ENCODE measurements around the gene FOXQ1.

Gene FOXQ1

DNA sequence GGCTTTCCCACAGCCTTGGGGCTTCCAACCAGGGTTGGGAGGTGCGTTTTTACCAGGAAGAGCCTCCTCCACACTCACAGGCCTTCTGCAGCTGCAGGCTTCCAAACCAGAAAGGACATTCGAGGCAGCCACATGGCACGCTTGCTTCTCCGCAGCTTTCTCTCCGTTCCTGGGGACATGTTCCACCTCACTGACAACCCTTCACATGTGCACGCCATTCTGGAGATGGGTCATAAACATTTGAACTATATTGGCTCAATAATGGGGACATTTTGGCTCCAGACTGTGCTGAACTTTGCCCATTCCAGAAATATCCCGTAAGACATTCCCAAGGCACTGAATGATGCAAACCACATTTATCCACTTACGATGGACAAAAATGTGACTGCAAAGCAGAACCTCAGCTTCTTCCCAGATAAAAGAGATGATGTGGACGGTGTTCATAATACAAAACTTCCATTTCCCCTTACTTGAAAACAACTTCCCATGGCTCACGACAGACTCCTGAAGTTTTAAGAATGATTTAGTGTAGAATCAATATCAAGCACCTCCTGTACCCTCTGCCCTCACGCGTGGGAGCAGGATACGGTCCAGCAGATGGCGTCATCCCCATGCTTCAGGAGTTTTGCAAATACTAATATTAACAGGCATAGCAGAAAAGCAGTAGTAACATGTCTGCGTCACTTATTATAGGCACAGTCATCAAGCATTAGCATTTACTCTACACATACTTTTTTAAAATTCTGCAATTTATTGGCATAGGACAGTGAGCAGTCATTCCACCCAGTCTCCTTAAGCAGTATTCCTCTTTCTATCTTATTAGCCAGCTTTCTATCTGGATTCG is 52.1 kb downstream of the FOXQ1 start:
- peak; percentile 59 for DNase-seq
